Activated CD8-positive, alpha-beta memory T cell treated with anti-CD3 and anti-CD28 coated beads, Interleukin-2, amount 50 U/mL, for 1 hour (primary cell): ENCODE data around the gene NCDN.
A peak's percentile ranks its signal among the peaks of the same experiment; 100 is the strongest.

Source experiments
- DNase-seq: peaks from one replicate; pipeline ENCODE4 v3.0.0-alpha.2; 2020; ENCODE audit errors: extremely low read depth

NCDN gene

GRCh38 chr1:35554266-35555211 is 3.1 kb upstream of the NCDN start:
- no peak for DNase-seq

DNA sequence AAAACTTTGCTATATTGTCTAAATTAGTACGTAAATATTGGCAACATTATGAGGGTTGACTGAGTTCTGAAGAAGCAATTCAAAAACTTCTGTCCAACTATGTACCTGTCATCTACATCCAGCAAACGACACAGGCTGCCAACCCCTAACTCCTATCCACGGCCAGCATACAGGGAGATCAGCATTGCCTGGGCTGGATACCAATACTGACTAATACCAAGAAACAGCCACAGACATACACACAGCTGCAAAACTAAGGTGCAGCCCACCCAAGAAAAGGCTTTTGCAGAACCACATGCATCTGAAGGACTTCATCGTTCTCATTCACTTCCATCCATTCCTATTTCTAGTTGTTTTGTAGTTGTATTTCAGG is 2.4 kb upstream of the NCDN start:
- DNase-seq: no peak

DNA sequence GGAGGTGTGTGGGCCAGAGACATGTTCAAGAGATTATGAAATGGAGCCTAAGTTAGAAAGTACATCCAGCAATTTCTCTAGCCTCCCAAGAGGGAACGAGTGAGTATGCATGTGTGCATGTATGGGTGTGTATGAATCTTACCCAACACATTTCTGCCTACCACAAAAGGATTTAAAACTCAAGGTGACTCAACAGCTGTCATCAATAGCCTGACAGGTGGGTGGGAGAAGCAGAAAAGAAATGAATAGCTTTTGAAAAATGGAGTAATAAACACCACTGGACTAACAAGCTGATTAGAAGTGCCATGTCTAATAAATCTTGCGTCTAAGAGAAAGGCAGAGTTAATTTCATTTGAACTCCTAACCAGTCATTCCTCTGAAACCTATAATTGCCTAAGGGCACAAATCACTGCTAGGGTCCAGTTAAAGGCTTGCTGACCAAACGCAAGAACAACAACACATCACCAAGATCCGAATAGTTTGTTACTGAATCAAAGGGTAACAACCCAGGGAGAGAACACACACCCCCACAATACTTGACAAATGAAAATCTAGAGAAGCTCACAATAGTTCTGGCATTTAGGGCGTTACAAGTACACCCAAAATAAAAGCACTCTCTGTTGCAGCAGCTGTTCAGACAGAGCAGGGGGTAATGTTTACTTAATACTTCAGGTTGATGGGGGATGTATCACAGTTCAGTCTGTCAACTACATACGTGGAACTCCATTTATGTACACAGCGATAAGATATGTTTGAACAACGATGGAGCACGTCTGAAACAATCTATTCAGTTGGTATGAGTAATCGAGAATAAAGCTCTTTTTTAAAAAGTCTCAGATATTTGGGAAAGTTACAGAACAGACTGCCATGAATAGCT is 1.8 kb upstream of the NCDN start:
- DNase-seq: no peak

GRCh38 chr1:35556484-35557117 is 998 bp upstream of the NCDN start:
- DNase-seq: no peak

- DNase-seq: no peak
These were observed 435 bp upstream of the NCDN start, which contains the start of gene KIAA0319L for GRCh38 chr1:35557118-35557610. Gene KIAA0319L (minus strand): TSS chr1:35557403. CDS start chr1:35554491, 2,912 bp downstream.

- no peak for DNase-seq
These were observed 1.0 kb downstream of the NCDN start for GRCh38 chr1:35558374-35559316.

DNA sequence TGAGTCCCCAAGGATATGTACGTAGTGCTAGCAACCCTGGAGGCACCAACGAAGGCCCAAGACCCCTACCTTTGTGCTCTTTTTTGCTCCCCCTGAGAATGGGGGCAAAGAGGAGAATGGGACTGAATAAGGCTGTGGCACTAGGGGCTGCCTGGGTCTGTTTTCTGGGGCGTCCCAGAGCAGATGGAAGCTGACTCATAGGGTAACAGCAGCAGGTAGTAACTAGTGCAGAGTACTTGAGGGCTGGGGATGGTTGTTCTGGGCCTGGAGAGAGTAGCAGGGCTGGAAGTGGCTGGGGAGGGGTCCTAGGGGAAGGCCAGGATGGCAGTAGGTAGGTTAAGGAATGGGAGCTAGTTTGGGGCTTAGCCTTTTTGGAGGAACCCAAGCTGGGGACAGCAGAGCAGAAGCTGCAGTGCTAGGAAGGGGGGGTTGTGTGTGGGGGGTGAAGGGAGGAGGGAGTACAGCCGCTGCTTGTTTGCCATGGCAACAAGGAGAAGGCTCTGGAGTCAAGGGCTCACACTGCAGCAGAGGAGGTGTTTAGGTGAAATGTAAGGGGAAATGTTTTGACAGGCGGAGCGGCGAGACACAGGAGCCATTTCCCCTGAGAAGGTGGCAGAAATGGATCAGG is 1.8 kb downstream of the NCDN start:
- no peak for DNase-seq

DNA sequence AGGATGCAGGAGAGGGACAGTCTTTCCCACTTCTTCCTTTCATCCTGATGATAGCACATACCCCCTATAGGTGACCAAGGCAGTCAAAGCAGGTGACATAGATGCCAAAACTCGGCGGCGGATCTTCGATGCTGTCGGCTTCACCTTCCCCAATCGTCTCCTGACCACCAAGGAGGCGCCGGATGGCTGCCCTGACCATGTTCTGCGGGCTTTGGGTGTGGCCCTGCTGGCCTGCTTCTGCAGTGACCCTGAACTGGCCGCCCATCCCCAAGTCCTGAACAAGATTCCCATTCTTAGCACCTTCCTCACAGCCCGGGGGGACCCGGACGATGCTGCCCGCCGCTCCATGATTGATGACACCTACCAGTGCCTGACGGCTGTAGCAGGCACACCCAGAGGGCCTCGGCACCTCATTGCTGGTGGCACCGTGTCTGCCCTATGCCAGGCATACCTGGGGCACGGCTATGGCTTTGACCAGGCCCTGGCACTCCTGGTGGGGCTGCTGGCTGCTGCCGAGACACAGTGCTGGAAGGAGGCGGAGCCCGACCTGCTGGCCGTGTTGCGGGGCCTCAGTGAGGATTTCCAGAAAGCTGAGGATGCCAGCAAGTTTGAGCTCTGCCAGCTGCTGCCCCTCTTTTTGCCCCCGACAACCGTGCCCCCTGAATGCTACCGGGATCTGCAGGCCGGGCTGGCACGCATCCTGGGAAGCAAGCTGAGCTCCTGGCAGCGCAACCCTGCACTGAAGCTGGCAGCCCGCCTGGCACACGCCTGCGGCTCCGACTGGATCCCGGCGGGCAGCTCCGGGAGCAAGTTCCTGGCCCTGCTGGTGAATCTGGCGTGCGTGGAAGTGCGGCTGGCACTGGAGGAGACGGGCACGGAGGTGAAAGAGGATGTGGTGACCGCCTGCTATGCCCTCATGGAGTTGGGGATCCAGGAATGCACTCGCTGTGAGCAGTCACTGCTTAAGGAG is 2.9 kb downstream of the NCDN start:
- DNase-seq: no peak

- no peak for DNase-seq
These were observed 3.8 kb downstream of the NCDN start for GRCh38 chr1:35561297-35561971.

- DNase-seq: no peak
These were observed 4.5 kb downstream of the NCDN start for GRCh38 chr1:35561972-35562680.

DNA sequence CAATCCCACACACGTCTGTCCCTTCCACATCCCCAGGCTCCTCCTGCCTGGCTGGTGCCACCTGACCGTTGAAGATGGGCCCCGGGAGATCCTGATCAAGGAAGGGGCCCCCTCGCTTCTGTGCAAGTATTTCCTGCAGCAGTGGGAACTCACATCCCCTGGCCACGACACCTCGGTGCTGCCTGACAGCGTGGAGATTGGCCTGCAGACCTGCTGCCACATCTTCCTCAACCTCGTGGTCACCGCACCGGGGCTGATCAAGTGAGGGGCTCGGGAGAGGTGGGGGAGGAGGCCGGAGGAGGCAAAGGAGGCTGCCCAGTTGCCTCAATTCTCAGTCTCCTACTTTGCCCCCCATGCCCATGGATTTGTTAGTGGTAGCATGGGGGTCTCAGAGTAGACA is 5.6 kb downstream of the NCDN start:
- no peak for DNase-seq

DNA sequence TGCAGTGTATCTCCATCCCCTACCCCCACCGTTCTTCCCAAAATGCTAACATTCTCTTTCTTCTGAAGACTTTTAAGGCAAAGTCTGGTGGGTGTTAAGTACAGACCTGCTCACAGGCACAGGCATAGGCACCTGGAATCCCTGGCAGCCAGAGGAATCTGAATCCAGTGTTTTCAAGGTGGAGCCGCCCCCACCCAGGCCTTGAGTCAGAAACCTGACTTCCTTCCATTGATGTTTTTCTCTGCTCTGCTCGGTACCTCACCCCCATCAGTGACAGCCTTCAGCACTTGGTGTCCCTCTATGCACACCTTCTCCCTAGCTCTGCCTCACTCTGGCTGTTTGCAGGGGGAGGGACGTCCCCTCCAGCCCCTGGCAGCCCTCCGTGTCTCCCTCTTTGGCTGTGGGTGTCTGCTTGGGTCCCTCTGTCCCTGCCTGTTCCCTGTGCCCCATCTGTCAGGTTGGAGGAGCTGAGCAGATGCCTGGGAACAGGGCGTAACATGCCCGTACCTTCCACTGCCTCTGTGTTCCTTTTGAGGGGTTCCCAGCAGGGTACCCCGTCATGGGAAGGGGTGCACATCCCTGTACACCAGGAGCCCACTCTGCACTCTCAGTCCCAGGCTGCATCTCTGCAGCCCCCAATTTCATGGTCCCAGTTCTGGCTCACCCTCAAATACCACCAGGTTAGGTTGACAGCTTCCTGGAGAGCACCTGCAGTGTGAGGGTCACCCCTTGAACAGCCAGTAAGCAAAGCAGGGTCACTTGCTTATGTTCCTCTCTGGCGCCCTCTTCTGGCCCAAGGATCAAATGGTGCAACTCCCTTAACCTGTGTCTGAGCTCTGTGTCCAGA is 6.7 kb downstream of the NCDN start:
- DNase-seq: peak; percentile 52

DNA sequence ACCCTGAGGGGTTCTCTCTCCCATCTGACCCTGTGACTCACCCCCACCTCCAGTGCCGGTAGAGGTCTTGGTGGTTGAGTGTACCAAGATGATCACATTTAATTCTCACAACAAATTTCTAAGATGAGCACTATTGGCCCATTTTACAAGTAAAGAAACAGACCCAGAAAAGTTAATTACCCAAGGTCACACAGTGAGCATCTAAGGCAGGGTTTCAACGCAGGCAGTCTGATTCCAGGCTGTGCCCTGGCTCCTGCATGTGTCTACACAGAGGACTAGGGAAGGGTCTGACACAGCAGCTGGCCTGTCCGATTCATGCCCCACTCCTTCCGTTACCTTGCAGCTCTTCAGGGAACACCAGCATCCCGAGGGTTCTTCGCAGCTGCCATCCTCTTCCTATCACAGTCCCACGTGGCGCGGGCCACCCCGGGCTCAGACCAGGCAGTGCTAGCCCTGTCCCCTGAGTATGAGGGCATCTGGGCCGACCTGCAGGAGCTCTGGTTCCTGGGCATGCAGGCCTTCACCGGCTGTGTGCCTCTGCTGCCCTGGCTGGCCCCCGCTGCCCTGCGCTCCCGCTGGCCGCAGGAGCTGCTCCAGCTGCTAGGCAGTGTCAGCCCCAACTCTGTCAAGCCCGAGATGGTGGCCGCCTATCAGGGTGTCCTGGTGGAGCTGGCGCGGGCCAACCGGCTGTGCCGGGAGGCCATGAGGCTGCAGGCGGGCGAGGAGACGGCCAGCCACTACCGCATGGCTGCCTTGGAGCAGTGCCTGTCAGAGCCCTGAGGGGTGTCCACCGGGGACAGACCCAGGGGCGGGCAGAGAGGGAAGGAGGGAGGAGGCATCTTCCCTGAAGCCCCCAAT is 7.5 kb downstream of the NCDN start:
- DNase-seq: no peak

GRCh38 chr1:35565742-35566133 is 8.1 kb downstream of the NCDN start:
- DNase-seq: no peak

GRCh38 chr1:35567947-35568558 is 10.5 kb downstream of the NCDN start:
- no peak for DNase-seq

GRCh38 chr1:35568975-35569395 is 11.4 kb downstream of the NCDN start:
- DNase-seq: no peak
